K562 (cell line): ENCODE data around the gene GPR4. TPM values are rescaled to one million over a fixed set of nuclear protein-coding genes. Genes with fewer than 3 reads are reported as not detected.

Experiments
- DIDO1 ChIP-seq: fragments of 450-650 bp; IDR thresholded peaks from 2 replicates; pipeline ENCODE4 v1.6.1; 2016; ENCODE audit warnings: low read depth, missing biosample characterization, missing genetic modification characterization
- ESRRA ChIP-seq: fragments of 450-650 bp; IDR thresholded peaks from 2 replicates; pipeline ENCODE4 v1.6.1; 2014; ENCODE audit warnings: low read depth, mild to moderate bottlenecking, moderate library complexity, borderline replicate concordance
- EWSR1 ChIP-seq: fragments of 450-650 bp; IDR thresholded peaks from 2 replicates; pipeline ENCODE4 v1.6.1; 2018; ENCODE audit warnings: borderline replicate concordance, mild to moderate bottlenecking, low read depth, moderate library complexity; ENCODE audit not compliant: partially characterized antibody
- KDM5B ChIP-seq: fragments of 200-600 bp; sonication (generic); IDR thresholded peaks from 2 replicates; pipeline ENCODE4 v1.6.1; 2012; ENCODE audit warnings: low read depth, mild to moderate bottlenecking, moderate library complexity, low read length, control low read depth, inconsistent platforms; ENCODE audit not compliant: insufficient replicate concordance
- KLF10 ChIP-seq: fragments of 250-450 bp; sonication (Bioruptor Pico); IDR thresholded peaks from 2 replicates; pipeline ENCODE4 v1.6.1; 2021; ENCODE audit warnings: matching md5 sums
- L3MBTL2 ChIP-seq: fragments of 450-650 bp; IDR thresholded peaks from 2 replicates; pipeline ENCODE4 v1.6.1; 2016; ENCODE audit warnings: mild to moderate bottlenecking, moderate library complexity
- MBD2 ChIP-seq: sonication (generic); IDR thresholded peaks from 2 replicates; pipeline ENCODE4 v1.6.1; 2016; ENCODE audit warnings: low read depth, borderline replicate concordance
- MGA ChIP-seq: fragments of 450-650 bp; IDR thresholded peaks from 2 replicates; pipeline ENCODE4 v1.6.1; 2016; ENCODE audit warnings: mild to moderate bottlenecking, moderate library complexity
- MNT ChIP-seq, 2 experiments: fragments of 450-650 bp; conservative IDR thresholded peaks; 2 replicates each; pipeline ENCODE4 v1.6.1; 2017; ENCODE audit warnings: mild to moderate bottlenecking in 2 of 2, moderate library complexity in 2 of 2
- NCOR1 ChIP-seq: fragments of 450-650 bp; IDR thresholded peaks from 2 replicates; pipeline ENCODE4 v1.6.1; 2016; ENCODE audit warnings: mild to moderate bottlenecking, moderate library complexity
- NR2C1 ChIP-seq, 2 experiments: fragments of 450-650 bp; IDR thresholded peaks; 2 replicates each; pipeline ENCODE4 v1.6.1; 2017; ENCODE audit warnings: mild to moderate bottlenecking in 2 of 2, antibody characterized with exemption in 1 of 2, inconsistent platforms in 1 of 2, missing compliant biosample characterization in 1 of 2, missing genetic modification characterization in 1 of 2
- PHTF2 ChIP-seq: fragments of 250-450 bp; sonication (Bioruptor Pico); IDR thresholded peaks from 2 replicates; pipeline ENCODE4 v1.5.0; 2021; ENCODE audit warnings: mild to moderate bottlenecking
- SETDB1 ChIP-seq: IDR thresholded peaks from one replicate; pipeline ENCODE4 v1.6.1; 2012; ENCODE audit warnings: low read length, control low read depth, inconsistent platforms
- ZNF174 ChIP-seq: fragments of 250-450 bp; sonication (Bioruptor Pico); IDR thresholded peaks from 2 replicates; pipeline ENCODE4 v1.4.0; 2020; ENCODE audit warnings: mild to moderate bottlenecking
- ZNF175 ChIP-seq: fragments of 200-800 bp; sonication (Bioruptor generic); IDR thresholded peaks from 2 replicates; pipeline ENCODE4 v1.6.1; 2016; ENCODE audit warnings: low read depth, mild to moderate bottlenecking, missing genetic modification characterization, missing compliant biosample characterization
- polyA plus RNA-seq, 8 experiments: library from polyadenylated mRNA; depleted of rRNA in 4 of 8; stranded (reverse) in 5 of 8; unstranded in 3 of 8; fragments of >200 nt; fragmentation: Nextera tagmentation in 2 of 8; fragmentation: Illumina TruSeq in 1 of 8; extraction: Ambion mirVana in 2 of 8; extraction: Trizol in 1 of 8; gene quantifications; 2 replicates each; pipeline versions ENCODE4 v1.2.1 to v1.2.3, GENCODE V29; 2011 to 2014; ENCODE audit warnings: inconsistent platforms in 1 of 8, missing spikeins in 1 of 8
- total RNA-seq, 7 experiments: library from RNA; depleted of rRNA in 6 of 7; stranded (reverse); fragments of >200 nt in 6 of 7; fragmentation: Illumina TruSeq in 2 of 7; extraction: Trizol in 2 of 7; gene quantifications; 2 replicates each; pipeline versions ENCODE4 v1.2.1 to v1.2.3, GENCODE V29; 2011 to 2021; ENCODE audit warnings: low replicate concordance in 1 of 7

The GPR4 gene
- total and polyA plus RNA-seq, 9 of the 15 experiments (the other 6 are each of a cell fraction or from before 2014, with no cell fraction given), result 0.03 to 0.09 (median 0.04) TPM; not detected in 5

- peak; percentile 80 for TF ChIP-seq MGA
- peak; percentile 79 for TF ChIP-seq KDM5B
- peak; percentile 36 for TF ChIP-seq ZNF175 (CRISPR knock-in tag)
- no peak for TF ChIP-seq PHTF2 (CRISPR knock-in tag)
- TF ChIP-seq NR2C1 (IDR thresholded peaks at IDR 0.05), result no peak
- TF ChIP-seq NR2C1 (tag; IDR thresholded peaks at IDR 0.05), result peak; percentile 26; the same call in 1 of the 2 replicates
- TF ChIP-seq MNT (conservative IDR thresholded peaks at IDR 0.05), result peak; percentile 87 to 96
- no peak for TF ChIP-seq ZNF174 (CRISPR knock-in tag)
- peak; percentile 93 for TF ChIP-seq L3MBTL2
- peak; percentile 43 for TF ChIP-seq SETDB1
- TF ChIP-seq KLF10 (CRISPR knock-in tag), result no peak
- 0 out of 2 replicates have a peak, but pooled peaks have one; percentile 48 for TF ChIP-seq DIDO1 (tag)
- TF ChIP-seq MBD2, result peak; percentile 98
- no peak for TF ChIP-seq EWSR1
- TF ChIP-seq NCOR1, result no peak
- peak; percentile 79 for TF ChIP-seq ESRRA
Measured at GRCh38 chr19:45584332-45585157, 17.5 kb downstream of the GPR4 start, which contains the start of gene OPA3 (continued).
